ENCODE results near the gene USP34. TPM values are rescaled to one million over a fixed set of nuclear protein-coding genes. Genes with fewer than 3 reads are reported as not detected.
"Not testable (repeated sequence)": the region's sequence is repeated elsewhere in the genome, so short reads cannot be mapped to it uniquely, and the experiment has no call there.

The USP34 gene
- total and polyA plus RNA-seq, 7 experiments from 2014 or later, result 15.3 to 186 (median 164) TPM

DNA sequence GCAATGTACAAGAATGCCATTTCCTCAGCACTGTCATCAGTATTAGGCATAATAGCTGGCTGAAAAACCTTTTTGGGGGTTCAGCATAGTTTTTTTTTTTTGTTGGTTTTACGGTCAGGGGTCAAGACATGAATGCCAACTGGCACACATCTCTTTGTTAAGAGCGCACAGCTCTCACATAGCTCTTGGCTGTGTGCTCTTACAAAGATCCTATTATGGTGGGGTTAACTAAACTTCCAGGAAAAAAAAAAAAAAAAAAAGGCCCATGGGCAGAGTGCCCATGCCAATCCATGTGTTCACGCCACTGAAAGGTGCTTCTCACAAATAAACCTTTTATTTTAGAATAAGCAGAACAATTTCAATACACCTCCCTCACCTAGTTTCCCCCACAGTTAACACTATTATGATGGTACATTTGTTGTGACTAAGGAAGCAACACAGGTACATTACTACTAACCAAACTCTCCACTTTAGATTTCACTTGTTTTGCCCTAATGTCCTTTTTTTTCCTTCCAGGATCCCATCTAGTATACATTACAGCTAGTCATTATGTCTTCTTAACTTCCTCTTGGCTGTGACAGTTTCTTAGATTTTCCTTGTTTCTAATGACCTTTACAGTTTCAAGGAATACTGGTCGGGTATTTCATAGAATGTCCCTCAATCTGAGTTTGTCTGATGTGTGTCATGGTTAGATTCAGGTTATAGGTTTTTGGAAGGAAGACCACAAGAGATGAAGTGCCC is 252.6 kb downstream of the USP34 start:
- Mint-ChIP-seq H3K36me3 (peaks cover 3 to 48% (median 23%) of the 10 kb centered on the region in 5 donors), H3K27ac (peak overlapping the region in 3 of 9 donors; percentile 2 to 14 (median 7)), H3K9me3 (no peaks in the 10 kb centered on the region), H3K4me3 (no peak overlapping the region), H3K27me3 (no peaks in the 10 kb centered on the region), H3K4me1 (peaks cover 0 to 2% (median 0%) of the 10 kb centered on the region in 7 donors)
- ATAC-seq (no peak), DNase-seq (no peak)
- no peak overlapping the region for H3K27ac ChIP-seq (ENCODE audit: low read depth, low read length)
- ChIA-PET POLR2A (interaction anchor here (0.5 to 0.7 kb wide), 2 partner anchors 193 to 249 kb away, joined by 3 read pairs; no protein-coding TSS in a partner anchor), CTCF (interaction anchor here (1.2 kb wide), 1 partner anchor 83 kb away, joined by 3 read pairs; no protein-coding TSS in a partner anchor)
- no peaks in the 10 kb centered on the region for H3K9me3 ChIP-seq (ENCODE audit: control insufficient read depth in 2 of 3, low read length in 3 of 3)
- H3K4me1 ChIP-seq (ENCODE audit: control insufficient read depth in 2 of 2, insufficient read depth in 2 of 2, low read length in 2 of 2), result no peaks in the 10 kb centered on the region
- intact Hi-C loops (cut with micrococcal nuclease), result no loop called here
- peaks cover 0 to 32% (median 5%) of the 10 kb centered on the region in 3 experiments for H3K36me3 ChIP-seq (ENCODE audit: control insufficient read depth in 2 of 3, insufficient read depth in 3 of 3, low read length in 3 of 3)
- no peak overlapping the region for H3K4me3 ChIP-seq (ENCODE audit: low read length)
- H3K27me3 ChIP-seq (ENCODE audit: control insufficient read depth in 2 of 2, insufficient read depth in 2 of 2, low read length in 2 of 2), result no peaks in the 10 kb centered on the region

DNA sequence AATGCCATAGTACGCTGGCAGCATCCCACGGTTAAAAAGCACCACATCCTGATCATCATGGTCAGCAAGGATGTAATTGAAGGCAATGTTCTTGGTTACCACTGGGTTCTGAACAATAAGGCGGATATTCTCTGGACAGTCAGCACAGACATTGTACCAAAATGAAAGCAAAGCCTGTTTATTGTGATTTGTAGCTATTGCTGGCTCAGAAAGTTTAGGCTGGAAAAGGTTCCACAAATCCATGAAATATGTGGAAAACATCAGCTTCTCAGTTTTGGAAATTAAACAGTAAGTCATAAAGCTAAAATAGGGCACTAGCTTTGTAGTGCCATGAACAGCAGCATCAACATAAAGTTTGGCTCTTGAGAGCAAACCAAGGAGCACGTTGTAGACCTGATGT is 256.7 kb downstream of the USP34 start:
- peaks cover 0 to 2% (median 0%) of the 10 kb centered on the region in 7 donors for H3K4me1 Mint-ChIP-seq
- no peak overlapping the region for H3K4me3 ChIP-seq (ENCODE audit: low read length)

DNA sequence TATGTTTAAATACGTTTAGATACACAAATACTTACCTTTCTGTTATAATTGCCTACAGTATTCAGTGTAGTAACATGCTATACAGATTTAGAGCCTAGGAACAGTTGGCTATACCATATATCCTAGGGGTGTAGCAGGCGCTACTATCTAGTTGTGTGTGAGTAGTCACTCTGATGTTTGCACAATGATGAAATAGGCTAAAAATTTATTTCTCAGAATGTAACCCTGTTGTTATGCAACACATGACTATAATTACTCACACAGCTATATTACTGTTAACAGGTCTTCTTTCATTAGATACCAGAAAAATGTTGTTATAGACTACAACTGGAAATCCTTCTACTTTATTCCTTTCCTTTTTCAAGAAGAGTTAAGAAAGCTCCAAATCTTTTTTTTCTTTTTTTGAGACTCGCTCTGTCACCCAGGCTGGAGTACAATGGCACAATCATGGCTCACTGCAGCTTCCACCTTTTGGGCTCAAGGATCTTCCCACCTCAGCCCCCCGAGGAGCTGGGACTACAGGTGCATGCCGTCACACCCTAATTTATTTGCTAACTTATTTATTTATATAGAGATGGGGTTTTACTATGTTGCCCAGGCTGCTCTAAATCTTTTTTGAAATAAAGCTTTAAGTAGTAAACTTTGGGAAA is 260.4 kb downstream of the USP34 start:
- Mint-ChIP-seq H3K36me3 (peaks cover 4 to 45% (median 13%) of the 10 kb centered on the region in 5 donors), H3K27me3 (no peaks in the 10 kb centered on the region), H3K4me1 (peaks cover 0 to 2% (median 0%) of the 10 kb centered on the region in 7 donors), H3K4me3 (no peak overlapping the region), H3K27ac (peak overlapping the region in 3 of 9 donors; percentile 28 to 52 (median 30)), H3K9me3 (no peaks in the 10 kb centered on the region)
- ChIA-PET POLR2A (no interaction called here), CTCF (interaction anchor here (0.5 kb wide), 1 partner anchor 81 kb away, joined by 3 read pairs; no protein-coding TSS in a partner anchor)
- ATAC-seq, result peak; percentile 37
- Histone ChIP-seq H3K36me3 (ENCODE audit: control insufficient read depth in 2 of 3, insufficient read depth in 3 of 3, low read length in 3 of 3) (peaks cover 7 to 48% (median 18%) of the 10 kb centered on the region in 3 experiments), H3K27me3 (ENCODE audit: control insufficient read depth in 2 of 2, insufficient read depth in 2 of 2, low read length in 2 of 2) (no peaks in the 10 kb centered on the region), H3K4me3 (ENCODE audit: low read length) (no peak overlapping the region), H3K9me3 (ENCODE audit: control insufficient read depth in 2 of 3, low read length in 3 of 3) (no peaks in the 10 kb centered on the region), H3K4me1 (ENCODE audit: control insufficient read depth in 2 of 2, insufficient read depth in 2 of 2, low read length in 2 of 2) (no peaks in the 10 kb centered on the region), H3K27ac (ENCODE audit: low read depth, low read length) (no peak overlapping the region)
- intact Hi-C loops (cut with micrococcal nuclease), result loop anchor here in 1 of 2 donors (5.0 kb wide), 1 partner anchor 47 kb away; no protein-coding TSS in a partner anchor
- no peak for DNase-seq

More for the DNA sequence above, 256.7 kb downstream of the USP34 start:
- POLR2A ChIA-PET, result interaction anchor here (1.1 kb wide), 1 partner anchor 37 kb away, joined by 3 read pairs; no protein-coding TSS in a partner anchor
- Mint-ChIP-seq H3K4me3 (no peak overlapping the region), H3K27me3 (no peaks in the 10 kb centered on the region), H3K27ac (peak overlapping the region in 3 of 9 donors; percentile 14 to 46 (median 43)), H3K9me3 (no peaks in the 10 kb centered on the region), H3K36me3 (peaks cover 3 to 26% (median 8%) of the 10 kb centered on the region in 5 donors)
- intact Hi-C loops (cut with micrococcal nuclease), result loop anchor here in 1 of 2 donors (5.0 kb wide), 1 partner anchor 43 kb away; no protein-coding TSS in a partner anchor
- DNase-seq (no peak), ATAC-seq (no peak)
- no peaks in the 10 kb centered on the region for H3K27me3 ChIP-seq (ENCODE audit: control insufficient read depth in 2 of 2, insufficient read depth in 2 of 2, low read length in 2 of 2)
- no peaks in the 10 kb centered on the region for H3K9me3 ChIP-seq (ENCODE audit: control insufficient read depth in 2 of 3, low read length in 3 of 3)
- peaks cover 0 to 28% (median 5%) of the 10 kb centered on the region in 3 experiments for H3K36me3 ChIP-seq (ENCODE audit: control insufficient read depth in 2 of 3, insufficient read depth in 3 of 3, low read length in 3 of 3)
- no peak overlapping the region for H3K27ac ChIP-seq (ENCODE audit: low read depth, low read length)
- CTCF ChIA-PET, result no interaction called here
- no peaks in the 10 kb centered on the region for H3K4me1 ChIP-seq (ENCODE audit: control insufficient read depth in 2 of 2, insufficient read depth in 2 of 2, low read length in 2 of 2)

DNA sequence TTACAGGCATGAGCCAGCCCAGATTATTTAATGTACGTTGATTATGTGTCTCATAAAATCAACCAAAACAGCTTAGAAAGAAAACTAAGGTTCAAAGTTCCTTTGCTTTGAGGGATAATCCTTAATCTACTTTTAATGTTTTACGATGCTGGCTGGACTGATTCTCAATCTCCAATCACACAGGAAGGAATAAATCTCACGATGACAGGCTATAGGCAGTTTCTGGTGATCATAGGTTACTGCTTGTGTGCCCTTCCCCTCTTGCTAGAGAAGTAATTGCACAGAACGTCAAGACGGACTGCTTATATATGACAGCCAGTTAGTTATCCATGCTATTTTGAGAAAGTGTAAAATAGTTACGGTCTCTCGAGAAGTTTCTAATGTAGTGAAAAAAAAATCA is 265.8 kb downstream of the USP34 start:
- Histone ChIP-seq H3K4me3 (ENCODE audit: low read length) (no peak overlapping the region), H3K36me3 (ENCODE audit: control insufficient read depth in 2 of 3, insufficient read depth in 3 of 3, low read length in 3 of 3) (peaks cover 10 to 62% (median 21%) of the 10 kb centered on the region in 3 experiments), H3K9me3 (ENCODE audit: control insufficient read depth in 2 of 3, low read length in 3 of 3) (no peaks in the 10 kb centered on the region), H3K27ac (ENCODE audit: low read depth, low read length) (no peak overlapping the region), H3K27me3 (ENCODE audit: control insufficient read depth in 2 of 2, insufficient read depth in 2 of 2, low read length in 2 of 2) (no peaks in the 10 kb centered on the region), H3K4me1 (ENCODE audit: control insufficient read depth in 2 of 2, insufficient read depth in 2 of 2, low read length in 2 of 2) (no peaks in the 10 kb centered on the region)
- Mint-ChIP-seq H3K9me3 (no peaks in the 10 kb centered on the region), H3K36me3 (peaks cover 16 to 72% (median 35%) of the 10 kb centered on the region in 5 donors), H3K27me3 (no peaks in the 10 kb centered on the region), H3K4me1 (no peaks in the 10 kb centered on the region), H3K4me3 (no peak overlapping the region), H3K27ac (peak overlapping the region in 2 of 9 donors; percentile 28 to 47)
- intact Hi-C loops (cut with micrococcal nuclease), result no loop called here
- no peak for ATAC-seq
- POLR2A ChIA-PET, result interaction anchor here (1.2 to 1.6 kb wide), 2 partner anchors 10 to 11 kb away, joined by 3 read pairs; no protein-coding TSS in a partner anchor
- DNase-seq, result no peak
- CTCF ChIA-PET, result no interaction called here

DNA sequence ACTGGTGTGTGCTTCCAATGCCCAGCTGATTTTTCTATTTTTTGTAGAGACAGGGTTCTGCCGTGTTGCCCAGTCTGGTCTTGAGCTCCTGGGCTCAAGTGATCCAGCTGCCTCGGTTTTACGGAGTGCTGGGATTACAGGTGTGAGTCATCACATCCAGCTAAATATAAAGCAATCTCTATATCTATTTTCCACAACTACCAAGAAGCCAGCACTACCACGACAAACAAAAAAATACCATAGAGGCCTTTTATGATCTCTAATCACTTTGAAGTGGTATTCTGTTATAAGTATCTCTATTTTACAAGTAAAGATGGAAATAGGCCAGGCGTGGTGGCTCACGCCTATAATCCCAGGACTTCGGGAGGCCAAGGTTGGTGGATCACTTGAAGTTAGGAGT is 274.2 kb downstream of the USP34 start:
- ChIA-PET POLR2A (interaction anchor here (1.6 to 1.8 kb wide), 2 partner anchors 11 to 19 kb away, joined by 5 to 7 read pairs; no protein-coding TSS in a partner anchor), CTCF (no interaction called here)
- Mint-ChIP-seq H3K9me3 (no peaks in the 10 kb centered on the region), H3K27me3 (no peaks in the 10 kb centered on the region), H3K36me3 (peaks cover 0 to 24% (median 16%) of the 10 kb centered on the region in 5 donors), H3K4me3 (no peak overlapping the region), H3K4me1 (peaks cover 4 to 22% (median 13%) of the 10 kb centered on the region in 7 donors), H3K27ac (peak overlapping the region in 2 of 9 donors; percentile 8 to 42)
- H3K4me1 ChIP-seq (ENCODE audit: control insufficient read depth in 2 of 2, insufficient read depth in 2 of 2, low read length in 2 of 2), result peaks cover 0 to 6% of the 10 kb centered on the region in 2 donors
- no peaks in the 10 kb centered on the region for H3K27me3 ChIP-seq (ENCODE audit: control insufficient read depth in 2 of 2, insufficient read depth in 2 of 2, low read length in 2 of 2)
- no peak for ATAC-seq
- no peak for DNase-seq
- H3K9me3 ChIP-seq (ENCODE audit: control insufficient read depth in 2 of 3, low read length in 3 of 3), result no peaks in the 10 kb centered on the region
- peaks cover 0 to 17% (median 3%) of the 10 kb centered on the region in 3 experiments for H3K36me3 ChIP-seq (ENCODE audit: control insufficient read depth in 2 of 3, insufficient read depth in 3 of 3, low read length in 3 of 3)
- no peak overlapping the region for H3K4me3 ChIP-seq (ENCODE audit: low read length)
- H3K27ac ChIP-seq (ENCODE audit: low read depth, low read length), result no peak overlapping the region
- intact Hi-C loops (cut with micrococcal nuclease), result no loop called here

DNA sequence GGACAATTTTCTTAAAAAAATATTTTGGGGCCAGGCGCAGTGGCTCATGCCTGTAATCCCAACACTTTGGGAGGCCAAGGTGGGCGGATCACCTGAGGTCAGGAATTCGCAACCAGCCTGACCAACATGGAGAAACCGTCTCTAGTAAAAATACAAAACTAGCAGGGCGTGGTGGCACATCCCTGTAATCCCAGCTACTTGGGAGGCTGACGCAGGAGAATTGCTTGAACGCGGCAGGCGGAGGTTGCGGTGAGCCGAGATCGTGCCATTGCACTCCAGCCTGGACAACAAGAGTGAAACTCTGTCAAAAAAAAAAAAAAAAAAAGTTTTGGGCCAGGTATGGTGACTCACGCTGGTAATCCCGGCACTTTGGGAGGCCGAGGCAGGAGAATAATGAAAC is 276.2 kb downstream of the USP34 start:
- H3K27me3 Mint-ChIP-seq; intact Hi-C loops (cut with micrococcal nuclease); ATAC-seq; H3K4me3 ChIP-seq (ENCODE audit: low read length); H3K4me1 ChIP-seq (ENCODE audit: control insufficient read depth in 2 of 2, insufficient read depth in 2 of 2, low read length in 2 of 2); H3K27ac ChIP-seq (ENCODE audit: low read depth, low read length); H3K9me3 Mint-ChIP-seq; H3K9me3 ChIP-seq (ENCODE audit: control insufficient read depth in 2 of 3, low read length in 3 of 3); H3K27me3 ChIP-seq (ENCODE audit: control insufficient read depth in 2 of 2, insufficient read depth in 2 of 2, low read length in 2 of 2); DNase-seq; CTCF ChIA-PET: not testable (repeated sequence)
- H3K36me3 ChIP-seq (ENCODE audit: control insufficient read depth in 2 of 3, insufficient read depth in 3 of 3, low read length in 3 of 3), result peaks cover 0 to 26% (median 12%) of the 10 kb centered on the region in 3 experiments
- POLR2A ChIA-PET, result interaction anchor here (1.6 to 2.3 kb wide), 2 partner anchors 10 to 17 kb away, joined by 3 to 12 read pairs; no protein-coding TSS in a partner anchor
- H3K27ac Mint-ChIP-seq, result peak overlapping the region in 4 of 9 donors; percentile 46 to 72 (median 52)
- peak overlapping the region in 1 of 10 donors; percentile 23 for H3K4me3 Mint-ChIP-seq
- peaks cover 4 to 27% (median 15%) of the 10 kb centered on the region in 7 donors for H3K4me1 Mint-ChIP-seq
- H3K36me3 Mint-ChIP-seq, result peaks cover 0 to 28% (median 8%) of the 10 kb centered on the region in 5 donors

Data from naive thymus-derived CD4-positive, alpha-beta T cell (primary cell).